GM10266 (cell line): ENCODE data around the gene MACF1.

Source experiments
- DNase-seq: peaks from one replicate; pipeline ENCODE4 v3.0.0; 2012; ENCODE audit errors: extremely low spot score
- TF ChIP-seq, protein P1 (sequence below): IDR thresholded peaks from 2 replicates; pipeline ENCODE4 v1.5.1; 2012; ENCODE audit warnings: mild to moderate bottlenecking, low read depth; ENCODE audit not compliant: control insufficient read depth, insufficient read depth; ENCODE audit errors: missing control alignments

The MACF1 gene

DNA sequence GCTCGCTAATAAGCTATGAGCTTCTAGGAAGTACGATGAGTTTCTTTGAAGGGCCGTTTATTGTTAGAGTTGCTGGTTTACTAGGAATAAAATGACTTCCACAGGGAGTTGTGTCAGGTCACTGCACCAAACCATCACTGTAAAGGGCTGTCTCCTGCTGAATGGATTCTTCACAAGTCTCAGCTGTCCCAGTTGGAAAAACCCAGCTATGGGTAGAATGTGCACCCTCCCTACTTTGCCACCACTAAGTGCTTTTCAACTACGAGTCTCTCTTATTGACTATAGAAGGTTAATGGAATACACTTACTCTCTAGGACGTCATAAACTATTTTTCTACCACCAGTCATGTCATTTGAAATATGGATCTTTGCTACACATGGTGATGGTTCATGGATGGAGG lies 192.2 kb downstream of the MACF1 start:
- DNase-seq = no peak
- TF ChIP-seq, protein P1, sequence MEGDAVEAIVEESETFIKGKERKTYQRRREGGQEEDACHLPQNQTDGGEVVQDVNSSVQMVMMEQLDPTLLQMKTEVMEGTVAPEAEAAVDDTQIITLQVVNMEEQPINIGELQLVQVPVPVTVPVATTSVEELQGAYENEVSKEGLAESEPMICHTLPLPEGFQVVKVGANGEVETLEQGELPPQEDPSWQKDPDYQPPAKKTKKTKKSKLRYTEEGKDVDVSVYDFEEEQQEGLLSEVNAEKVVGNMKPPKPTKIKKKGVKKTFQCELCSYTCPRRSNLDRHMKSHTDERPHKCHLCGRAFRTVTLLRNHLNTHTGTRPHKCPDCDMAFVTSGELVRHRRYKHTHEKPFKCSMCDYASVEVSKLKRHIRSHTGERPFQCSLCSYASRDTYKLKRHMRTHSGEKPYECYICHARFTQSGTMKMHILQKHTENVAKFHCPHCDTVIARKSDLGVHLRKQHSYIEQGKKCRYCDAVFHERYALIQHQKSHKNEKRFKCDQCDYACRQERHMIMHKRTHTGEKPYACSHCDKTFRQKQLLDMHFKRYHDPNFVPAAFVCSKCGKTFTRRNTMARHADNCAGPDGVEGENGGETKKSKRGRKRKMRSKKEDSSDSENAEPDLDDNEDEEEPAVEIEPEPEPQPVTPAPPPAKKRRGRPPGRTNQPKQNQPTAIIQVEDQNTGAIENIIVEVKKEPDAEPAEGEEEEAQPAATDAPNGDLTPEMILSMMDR = no peak

DNA sequence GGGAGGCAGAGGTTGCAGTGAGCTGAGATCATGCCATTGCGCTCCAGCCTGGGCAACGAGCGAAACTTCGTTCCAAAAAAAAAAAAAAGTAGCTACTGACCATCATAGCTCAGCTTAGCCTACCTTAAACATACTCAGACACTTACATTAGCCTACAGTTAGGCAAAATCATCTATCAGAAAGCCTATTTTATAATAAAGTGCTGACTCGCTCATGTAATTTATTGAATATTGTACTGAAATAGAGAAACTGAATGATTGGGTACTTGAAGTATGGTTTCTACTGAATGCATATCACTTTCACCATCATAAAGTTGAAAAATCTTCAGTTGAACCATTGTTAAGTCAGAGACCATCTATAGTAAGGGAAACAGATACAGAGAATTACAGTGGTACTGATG lies 193.0 kb downstream of the MACF1 start:
- TF ChIP-seq, protein P1 = no peak
- no peak for DNase-seq

DNA sequence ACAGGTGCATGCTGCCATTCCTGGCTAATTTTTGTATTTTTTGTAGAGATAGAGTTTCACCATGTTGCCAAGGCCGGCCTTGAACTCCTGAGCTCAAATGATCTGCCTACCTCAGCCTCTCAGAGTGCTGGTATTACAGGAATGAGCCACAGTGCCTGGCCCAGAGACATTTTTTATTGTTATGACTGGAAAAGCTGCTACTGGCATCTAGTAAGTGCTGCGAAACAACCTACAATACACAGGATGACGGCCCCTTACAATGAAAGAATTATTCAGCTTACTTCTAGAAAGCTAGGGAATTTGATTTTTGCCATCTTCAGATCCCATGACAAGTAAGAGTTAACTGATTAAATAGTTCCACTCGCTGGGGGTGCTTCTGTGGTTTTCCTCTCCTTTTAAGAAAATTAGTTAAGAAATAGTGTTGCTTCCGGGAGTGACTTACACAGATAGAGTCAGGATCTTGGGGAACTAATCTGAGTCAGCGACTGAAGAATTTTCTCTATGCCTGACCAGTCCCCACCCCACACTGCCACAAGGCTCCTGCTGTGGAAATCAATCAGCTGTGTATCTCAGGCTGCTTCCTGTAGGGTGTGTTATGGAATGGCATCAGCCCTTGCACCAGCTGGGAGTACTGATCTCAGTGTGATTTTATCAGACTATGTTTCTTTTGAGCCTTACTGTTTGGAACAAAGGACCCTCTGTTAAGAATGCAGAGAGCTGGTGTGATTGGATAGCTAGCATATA lies 194.0 kb downstream of the MACF1 start:
- TF ChIP-seq, protein P1 = no peak
- DNase-seq = no peak

DNA sequence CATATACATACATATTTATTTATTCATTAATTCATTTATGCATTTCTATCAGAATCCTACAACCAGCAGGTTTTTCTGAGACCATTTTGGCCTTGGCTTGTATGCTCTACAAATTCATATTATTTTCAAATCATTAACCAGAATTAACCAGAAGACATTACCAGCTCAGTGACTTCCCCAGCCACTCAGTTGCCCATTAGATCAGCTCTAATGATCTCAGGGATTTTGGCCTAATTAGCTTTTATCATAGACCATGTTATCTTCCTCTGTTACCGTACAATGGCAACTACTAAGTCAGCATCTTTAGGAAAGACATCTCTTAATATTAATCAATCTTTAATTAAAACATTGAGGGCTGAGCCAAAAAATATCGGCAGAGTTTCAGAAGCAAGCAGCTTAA lies 196.6 kb downstream of the MACF1 start:
- no peak for DNase-seq
- TF ChIP-seq, protein P1 = no peak

DNA sequence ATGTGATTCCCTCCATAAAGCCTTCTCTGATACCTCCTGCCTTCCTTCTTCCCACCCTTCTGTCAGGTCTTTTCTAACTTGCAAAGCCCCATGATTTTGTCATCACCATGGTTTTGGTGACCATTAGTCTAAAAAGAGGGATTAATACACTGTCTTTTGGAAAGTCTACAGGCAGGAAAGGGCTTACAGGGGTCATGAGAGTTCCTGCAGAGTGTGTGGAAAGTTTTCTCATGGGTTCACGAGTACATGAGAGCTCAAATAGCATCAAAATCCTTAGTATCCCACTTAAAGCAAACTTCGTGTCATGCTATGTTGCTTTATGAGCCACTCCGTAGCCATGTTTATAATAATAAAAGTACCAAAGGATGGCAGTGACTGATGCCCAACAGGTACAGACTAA lies 200.4 kb downstream of the MACF1 start:
- no peak for DNase-seq
- TF ChIP-seq, protein P1 = no peak

DNA sequence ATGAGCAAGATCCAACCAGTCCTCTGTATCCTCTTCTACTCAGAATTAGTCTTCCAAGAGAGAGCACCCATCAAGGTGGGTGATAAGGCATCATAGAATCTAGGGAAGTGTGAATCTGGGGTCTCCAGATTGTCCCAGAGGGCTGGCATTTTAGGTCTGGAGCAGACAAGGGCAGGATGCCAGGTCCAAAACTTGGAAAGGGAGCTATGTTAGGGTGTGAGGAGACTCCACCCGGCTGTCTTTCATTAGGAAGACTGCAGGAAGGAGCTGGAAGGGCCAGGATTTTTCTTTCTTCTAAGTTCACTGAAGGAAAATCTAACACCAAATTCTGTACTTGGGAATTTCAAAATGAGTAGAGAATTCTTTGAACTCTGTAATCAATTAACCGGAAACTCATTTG lies 200.9 kb downstream of the MACF1 start:
- no peak for DNase-seq
- TF ChIP-seq, protein P1 = no peak

DNA sequence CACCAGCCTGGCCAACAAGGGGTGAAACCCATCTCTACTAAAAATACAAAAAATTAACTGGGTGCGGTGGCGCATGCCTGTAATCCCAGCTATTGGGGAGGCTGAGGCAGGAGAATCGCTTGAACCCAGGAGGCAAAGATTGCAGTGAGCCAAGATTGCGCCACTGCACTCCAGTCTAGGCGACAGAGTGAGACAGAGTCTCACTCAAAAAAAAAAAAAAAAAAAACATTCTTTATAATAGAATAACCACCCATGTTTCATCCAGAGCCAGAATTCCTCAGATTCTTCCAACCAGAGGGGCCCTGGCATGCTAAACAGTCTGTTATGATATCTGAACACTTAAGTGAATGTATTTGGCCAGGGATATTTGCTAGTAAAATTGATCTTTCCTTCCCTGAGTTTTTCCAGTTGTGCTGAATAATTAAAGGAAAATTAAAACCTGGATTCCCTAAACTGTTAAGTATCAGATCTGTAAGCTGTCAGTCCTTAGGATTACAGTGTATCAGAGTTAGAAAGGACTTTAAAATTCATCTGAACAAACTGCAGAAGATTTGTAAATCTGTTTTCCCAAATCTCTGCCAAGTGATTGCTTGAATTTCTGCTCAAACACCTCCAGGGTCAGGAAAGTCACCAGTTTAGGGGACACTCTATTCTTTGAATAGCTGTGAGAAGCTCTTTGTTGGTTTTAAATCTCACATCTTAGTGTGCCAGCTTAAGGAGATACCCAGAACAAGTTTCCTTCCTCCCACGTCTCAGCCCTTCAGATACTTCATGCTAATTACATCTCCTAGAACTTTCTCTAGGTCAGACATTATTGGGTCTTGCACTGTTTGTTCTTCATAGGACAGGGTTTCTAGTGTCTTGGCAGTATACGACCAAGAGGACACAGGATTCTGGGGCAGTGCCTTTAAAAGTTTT lies 202.3 kb downstream of the MACF1 start:
- no peak for DNase-seq
- TF ChIP-seq, protein P1 = no peak
